Astrocyte (in vitro differentiated cells and primary cell): ENCODE measurements around the gene PLA2G4F. TPM values are rescaled to one million over a fixed set of nuclear protein-coding genes. Genes with fewer than 3 reads are reported as not detected.

Source experiments
- DNase-seq: peaks from one replicate; pipeline ENCODE4 v3.0.0-alpha.2; 2010; ENCODE audit warnings: low read depth
- FAIRE-seq: peaks from 2 replicates; lab custom pipeline; 2011; peaks lifted over from hg19 to GRCh38; lab: Jason Lieb, UNC
- H2AFZ ChIP-seq: 2 replicates; pipeline ENCODE4 v1.6.0; 2012; ENCODE audit warnings: low read depth, low read length, inconsistent platforms
- H3K27ac ChIP-seq: 2 replicates; pipeline ENCODE4 v1.5.1; 2011; ENCODE audit warnings: low read depth, low read length, inconsistent platforms
- H3K27me3 ChIP-seq: 2 replicates; pipeline ENCODE4 v1.6.0; 2011; ENCODE audit warnings: low read length, inconsistent platforms; ENCODE audit not compliant: insufficient read depth
- H3K36me3 ChIP-seq: 2 replicates; pipeline ENCODE4 v1.5.1; 2011; ENCODE audit warnings: low read length, inconsistent platforms; ENCODE audit not compliant: insufficient read depth
- H3K4me1 ChIP-seq: 2 replicates; pipeline ENCODE4 v1.5.1; 2011; ENCODE audit warnings: low read length, inconsistent platforms; ENCODE audit not compliant: insufficient read depth
- H3K4me2 ChIP-seq: 2 replicates; pipeline ENCODE4 v1.6.0; 2012; ENCODE audit warnings: low read length, inconsistent platforms
- H3K4me3 ChIP-seq: 2 replicates; pipeline ENCODE4 v1.5.1; 2011; ENCODE audit warnings: low read depth, mild to moderate bottlenecking, low read length, inconsistent platforms; ENCODE audit not compliant: insufficient read depth
- H3K79me2 ChIP-seq: 2 replicates; pipeline ENCODE4 v1.6.0; 2012; ENCODE audit warnings: mild to moderate bottlenecking, low read length, inconsistent platforms; ENCODE audit not compliant: insufficient read depth
- H3K9ac ChIP-seq: 2 replicates; pipeline ENCODE4 v1.6.0; 2012; ENCODE audit warnings: mild to moderate bottlenecking, low read length, inconsistent platforms
- H3K9me3 ChIP-seq: 2 replicates; pipeline ENCODE4 v1.5.1; 2012; ENCODE audit warnings: low read depth, mild to moderate bottlenecking, low read length, inconsistent platforms; ENCODE audit not compliant: insufficient read depth
- H4K20me1 ChIP-seq: 2 replicates; pipeline ENCODE4 v1.6.0; 2012; ENCODE audit warnings: low read length, inconsistent platforms; ENCODE audit not compliant: insufficient read depth
- H3K27ac Mint-ChIP-seq: one replicate; pipeline ENCODE4 v1.8.0; 2021; ENCODE audit warnings: mild to moderate bottlenecking, mixed read lengths; ENCODE audit not compliant: unreplicated experiment
- H3K27me3 Mint-ChIP-seq: one replicate; pipeline ENCODE4 v1.8.0; 2021; ENCODE audit warnings: low read depth, mixed read lengths; ENCODE audit not compliant: unreplicated experiment
- H3K36me3 Mint-ChIP-seq: one replicate; pipeline ENCODE4 v1.8.0; 2021; ENCODE audit warnings: low read depth, mixed read lengths; ENCODE audit not compliant: unreplicated experiment
- H3K4me1 Mint-ChIP-seq: one replicate; pipeline ENCODE4 v1.8.0; 2021; ENCODE audit warnings: low read depth, mixed read lengths; ENCODE audit not compliant: unreplicated experiment
- H3K4me3 Mint-ChIP-seq: one replicate; pipeline ENCODE4 v1.8.0; 2021; ENCODE audit warnings: mild to moderate bottlenecking, moderate library complexity, mixed read lengths; ENCODE audit not compliant: unreplicated experiment
- H3K9me3 Mint-ChIP-seq: one replicate; pipeline ENCODE4 v1.8.0; 2021; ENCODE audit warnings: mild to moderate bottlenecking, mixed read lengths; ENCODE audit not compliant: unreplicated experiment
- CTCF ChIP-seq: IDR thresholded peaks from 2 replicates; pipeline ENCODE4 v1.5.1; 2011; ENCODE audit warnings: low read depth, mild to moderate bottlenecking, inconsistent platforms, low read length, moderate library complexity; ENCODE audit not compliant: insufficient read depth
- EZH2 ChIP-seq: IDR thresholded peaks from 2 replicates; pipeline ENCODE4 v1.6.1; 2012; ENCODE audit warnings: mild to moderate bottlenecking, low read length, inconsistent platforms; ENCODE audit not compliant: insufficient read depth
- total RNA-seq: library from RNA; stranded (reverse); gene quantifications from 2 replicates; pipeline ENCODE4 v1.2.1, GENCODE V29; 2021

Gene PLA2G4F
- total RNA-seq, 1 donor from 2014 or later: 0.30 TPM

GRCh38 chr15:42148808-42149492 is 7.5 kb downstream of the PLA2G4F start:
- no peaks in the 10 kb centered on the region for H3K79me2 ChIP-seq
- no peaks in the 10 kb centered on the region for H3K9me3 ChIP-seq
- FAIRE-seq (no peak), DNase-seq (no peak)
- no peak for TF ChIP-seq EZH2
- no peak for TF ChIP-seq CTCF
- H2AFZ ChIP-seq: no peak overlapping the region
- no peak overlapping the region for H3K4me3 ChIP-seq
- Mint-ChIP-seq H3K36me3 (no peaks in the 10 kb centered on the region), H3K27me3 (peaks cover 48% of the 10 kb centered on the region), H3K9me3 (no peaks in the 10 kb centered on the region), H3K4me3 (no peak overlapping the region), H3K27ac (no peak overlapping the region), H3K4me1 (peaks cover 2% of the 10 kb centered on the region)
- H3K4me2 ChIP-seq: no peak overlapping the region
- H3K27ac ChIP-seq: no peak overlapping the region
- H3K36me3 ChIP-seq: no peaks in the 10 kb centered on the region
- H3K9ac ChIP-seq: no peak overlapping the region
- no peaks in the 10 kb centered on the region for H3K4me1 ChIP-seq
- H3K27me3 ChIP-seq: peaks cover 8% of the 10 kb centered on the region
- no peaks in the 10 kb centered on the region for H4K20me1 ChIP-seq

- H3K4me2 ChIP-seq: no peak overlapping the region
- no peaks in the 10 kb centered on the region for H3K36me3 ChIP-seq
- no peaks in the 10 kb centered on the region for H3K4me1 ChIP-seq
- H3K9ac ChIP-seq: no peak overlapping the region
- H3K79me2 ChIP-seq: no peaks in the 10 kb centered on the region
- Mint-ChIP-seq H3K4me3 (no peak overlapping the region), H3K4me1 (peaks cover 2% of the 10 kb centered on the region), H3K9me3 (no peaks in the 10 kb centered on the region), H3K27me3 (peaks cover 52% of the 10 kb centered on the region), H3K27ac (no peak overlapping the region), H3K36me3 (no peaks in the 10 kb centered on the region)
- H3K27ac ChIP-seq: no peak overlapping the region
- H3K4me3 ChIP-seq: no peak overlapping the region
- peaks cover 10% of the 10 kb centered on the region for H3K27me3 ChIP-seq
- no peak for TF ChIP-seq EZH2
- TF ChIP-seq CTCF: no peak
- H2AFZ ChIP-seq: no peak overlapping the region
- DNase-seq: no peak
- no peaks in the 10 kb centered on the region for H3K9me3 ChIP-seq
- no peak for FAIRE-seq
- H4K20me1 ChIP-seq: no peaks in the 10 kb centered on the region
Observed at GRCh38 chr15:42147431-42147735, 9.1 kb downstream of the PLA2G4F start.
